GM15510 (cell line): ENCODE data around the gene GRIN3B.

Experiments used
- POLR2A ChIP-seq: IDR thresholded peaks from 3 replicates; pipeline ENCODE4 v1.6.1; 2011; ENCODE audit warnings: borderline replicate concordance; ENCODE audit not compliant: insufficient read length; ENCODE audit errors: extremely low read depth

The GRIN3B gene

GRCh38 chr19:1026783-1027649 is 26.8 kb downstream of the GRIN3B start:
- TF ChIP-seq POLR2A = no peak

DNA sequence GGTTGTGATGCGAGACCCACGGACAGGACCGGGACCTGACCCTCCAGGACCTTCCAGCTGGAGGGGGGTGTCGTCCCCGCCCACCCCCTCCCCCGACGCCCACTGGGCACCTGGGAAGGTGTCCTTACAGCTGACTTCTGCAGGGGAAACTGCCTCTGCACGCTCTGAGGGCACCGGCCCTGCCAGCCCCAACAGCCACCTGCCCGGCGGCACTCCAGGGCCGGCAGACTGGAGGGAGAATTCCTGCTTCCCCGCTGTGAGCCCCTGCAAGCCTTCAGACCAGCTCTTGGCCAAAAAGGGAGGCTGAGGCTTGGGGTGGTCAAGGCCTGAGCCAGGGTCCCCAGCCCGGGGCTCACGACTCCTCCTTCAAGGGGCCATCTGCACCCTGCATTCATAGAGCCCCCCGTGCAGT is 27.4 kb downstream of the GRIN3B start:
- TF ChIP-seq POLR2A = no peak

DNA sequence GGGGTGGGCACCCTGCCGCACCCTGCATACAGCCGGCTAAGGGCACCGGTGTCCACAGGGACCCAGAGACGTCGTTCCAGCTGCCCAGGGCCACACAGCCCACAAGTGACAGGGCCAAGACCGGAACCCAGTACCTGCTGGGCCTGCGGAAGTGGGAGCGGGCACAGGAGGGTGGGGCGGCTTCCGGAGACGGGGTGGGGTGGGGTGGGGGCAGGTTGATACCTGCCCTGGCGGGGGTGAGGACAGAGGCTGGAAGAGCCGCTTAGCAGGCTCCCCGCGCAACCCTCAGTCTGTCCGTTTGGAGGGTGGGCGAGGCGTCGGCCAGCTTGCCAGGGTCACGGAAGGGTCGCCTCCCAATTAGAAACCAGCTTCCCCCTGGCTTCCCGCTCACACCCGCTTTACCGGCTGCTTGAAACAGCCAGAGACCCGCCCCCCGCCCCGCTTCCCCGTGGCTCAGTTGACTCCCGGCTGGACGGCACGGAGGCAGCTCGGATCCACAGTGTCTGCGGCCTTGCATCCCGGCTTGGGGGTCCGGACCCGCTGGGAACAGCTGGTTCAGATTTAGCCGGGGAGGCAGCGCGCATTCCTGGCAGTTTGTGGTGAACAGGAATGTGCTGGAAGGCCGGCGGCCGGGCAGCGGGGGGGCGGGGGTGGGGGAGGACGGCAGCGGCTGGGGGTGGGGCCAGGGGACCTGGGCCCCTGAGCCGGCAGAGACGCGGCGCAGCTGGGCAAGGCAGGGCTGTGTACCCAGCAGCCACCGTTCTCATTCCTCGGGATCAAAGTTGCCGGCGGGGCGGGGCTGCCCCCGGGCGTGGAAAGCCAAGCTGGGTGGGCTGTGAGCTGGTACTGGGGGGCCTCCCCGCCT is 28.1 kb downstream of the GRIN3B start:
- TF ChIP-seq POLR2A = peak; percentile 55

DNA sequence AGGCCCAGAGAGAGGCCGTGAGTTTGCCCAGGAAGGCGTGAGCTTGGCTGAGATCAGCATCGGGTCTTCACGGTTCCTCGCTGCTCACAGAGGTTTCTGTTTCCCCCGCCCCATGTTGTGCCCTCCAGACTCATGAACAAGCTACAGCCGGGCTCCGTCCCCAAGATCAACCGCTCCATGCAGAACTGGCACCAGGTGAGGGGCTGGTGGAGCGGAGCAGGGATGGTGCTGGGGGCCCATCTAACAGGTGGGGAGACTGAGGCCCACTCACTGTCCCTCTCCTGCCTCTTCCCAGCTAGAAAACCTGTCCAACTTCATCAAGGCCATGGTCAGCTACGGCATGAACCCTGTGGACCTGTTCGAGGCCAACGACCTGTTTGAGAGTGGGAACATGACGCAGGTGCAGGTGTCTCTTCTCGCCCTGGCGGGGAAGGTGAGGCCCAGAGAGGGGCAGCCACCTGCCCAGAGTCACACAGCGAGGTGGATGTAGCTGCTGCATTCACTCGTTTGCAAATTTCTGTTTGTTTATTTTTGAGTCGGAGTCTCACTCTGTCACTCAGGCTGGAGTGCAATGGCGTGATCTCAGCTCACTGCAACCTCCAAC is 32.1 kb downstream of the GRIN3B start:
- TF ChIP-seq POLR2A = no peak

GRCh38 chr19:1035998-1036621 is 35.9 kb downstream of the GRIN3B start:
- TF ChIP-seq POLR2A = no peak

DNA sequence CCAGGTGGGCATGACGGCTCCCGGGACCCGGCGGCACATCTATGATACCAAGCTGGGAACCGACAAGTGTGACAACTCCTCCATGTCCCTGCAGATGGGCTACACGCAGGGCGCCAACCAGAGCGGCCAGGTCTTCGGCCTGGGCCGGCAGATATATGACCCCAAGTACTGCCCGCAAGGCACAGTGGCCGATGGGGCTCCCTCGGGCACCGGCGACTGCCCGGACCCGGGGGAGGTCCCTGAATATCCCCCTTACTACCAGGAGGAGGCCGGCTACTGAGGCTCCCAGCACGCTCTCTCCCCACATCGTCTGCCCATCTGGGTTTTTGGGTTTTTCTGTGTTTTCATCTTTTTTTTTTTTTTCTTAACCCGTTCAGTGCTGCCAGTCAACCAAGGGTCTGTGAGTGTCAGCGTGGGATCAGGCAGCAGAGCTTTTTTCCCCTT is 37.4 kb downstream of the GRIN3B start:
- no peak for TF ChIP-seq POLR2A

DNA sequence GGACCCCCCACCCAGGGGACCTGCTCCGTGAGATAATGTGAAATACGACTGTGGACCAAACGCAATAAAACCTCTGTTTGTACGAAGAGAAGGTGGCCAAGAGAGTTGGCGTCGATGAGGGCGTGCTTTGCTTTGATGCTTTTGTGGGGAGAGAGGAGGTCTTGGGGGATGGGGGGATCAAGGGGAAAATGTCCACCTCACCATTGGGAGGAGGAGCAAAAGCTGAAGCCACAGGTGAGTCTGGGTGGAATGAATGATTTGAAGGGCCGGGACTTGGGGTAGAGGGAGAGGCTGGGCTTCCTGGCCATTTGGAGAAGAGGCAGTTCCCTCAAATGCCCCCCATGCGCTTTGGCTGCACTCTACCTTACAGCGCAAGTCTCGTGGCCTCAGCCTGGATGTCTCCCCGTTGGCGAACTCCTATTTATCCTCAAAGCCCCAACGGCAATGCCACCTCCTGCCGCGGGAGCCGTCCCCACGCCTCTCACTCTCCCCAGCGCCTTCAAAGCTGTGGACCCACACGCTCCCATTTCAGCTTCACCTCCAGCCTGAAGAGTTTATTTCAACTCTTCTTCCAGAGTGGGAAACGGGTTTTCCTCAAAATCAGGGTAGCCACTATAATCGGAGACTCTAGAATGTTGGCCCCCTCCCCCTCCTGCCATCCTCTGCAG is 38.9 kb downstream of the GRIN3B start:
- TF ChIP-seq POLR2A = no peak

GRCh38 chr19:1039646-1040475 is 39.6 kb downstream of the GRIN3B start, which contains the start of gene ABCA7:
Gene ABCA7 (plus strand): TSS chr19:1040107. CDS start chr19:1041362, 1,255 bp downstream.
- peak; percentile 54 for TF ChIP-seq POLR2A

GRCh38 chr19:1040476-1041271 is 40.5 kb downstream of the GRIN3B start:
- TF ChIP-seq POLR2A = no peak

DNA sequence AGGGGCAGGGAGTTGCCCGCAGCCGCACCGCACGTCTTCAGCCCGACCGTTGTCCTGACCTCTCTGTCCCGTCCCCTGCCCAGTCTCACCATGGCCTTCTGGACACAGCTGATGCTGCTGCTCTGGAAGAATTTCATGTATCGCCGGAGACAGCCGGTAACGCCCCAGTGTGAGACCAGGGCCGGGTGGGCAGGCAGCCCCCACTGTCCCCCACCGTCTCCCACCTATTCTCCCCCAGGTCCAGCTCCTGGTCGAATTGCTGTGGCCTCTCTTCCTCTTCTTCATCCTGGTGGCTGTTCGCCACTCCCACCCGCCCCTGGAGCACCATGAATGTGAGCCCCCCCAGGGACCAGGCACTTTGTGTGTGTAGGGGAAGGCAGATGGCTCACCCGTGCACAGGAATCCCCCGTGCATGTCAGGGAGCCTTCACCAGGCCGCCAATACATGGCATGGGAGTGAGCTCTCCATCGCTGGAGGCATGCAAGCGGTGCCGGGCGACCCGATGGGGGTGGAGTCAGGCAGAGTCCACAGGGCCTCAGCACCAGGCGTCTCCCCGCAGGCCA is 41.1 kb downstream of the GRIN3B start:
- no peak for TF ChIP-seq POLR2A

GRCh38 chr19:1041835-1042685 is 41.8 kb downstream of the GRIN3B start:
- no peak for TF ChIP-seq POLR2A

DNA sequence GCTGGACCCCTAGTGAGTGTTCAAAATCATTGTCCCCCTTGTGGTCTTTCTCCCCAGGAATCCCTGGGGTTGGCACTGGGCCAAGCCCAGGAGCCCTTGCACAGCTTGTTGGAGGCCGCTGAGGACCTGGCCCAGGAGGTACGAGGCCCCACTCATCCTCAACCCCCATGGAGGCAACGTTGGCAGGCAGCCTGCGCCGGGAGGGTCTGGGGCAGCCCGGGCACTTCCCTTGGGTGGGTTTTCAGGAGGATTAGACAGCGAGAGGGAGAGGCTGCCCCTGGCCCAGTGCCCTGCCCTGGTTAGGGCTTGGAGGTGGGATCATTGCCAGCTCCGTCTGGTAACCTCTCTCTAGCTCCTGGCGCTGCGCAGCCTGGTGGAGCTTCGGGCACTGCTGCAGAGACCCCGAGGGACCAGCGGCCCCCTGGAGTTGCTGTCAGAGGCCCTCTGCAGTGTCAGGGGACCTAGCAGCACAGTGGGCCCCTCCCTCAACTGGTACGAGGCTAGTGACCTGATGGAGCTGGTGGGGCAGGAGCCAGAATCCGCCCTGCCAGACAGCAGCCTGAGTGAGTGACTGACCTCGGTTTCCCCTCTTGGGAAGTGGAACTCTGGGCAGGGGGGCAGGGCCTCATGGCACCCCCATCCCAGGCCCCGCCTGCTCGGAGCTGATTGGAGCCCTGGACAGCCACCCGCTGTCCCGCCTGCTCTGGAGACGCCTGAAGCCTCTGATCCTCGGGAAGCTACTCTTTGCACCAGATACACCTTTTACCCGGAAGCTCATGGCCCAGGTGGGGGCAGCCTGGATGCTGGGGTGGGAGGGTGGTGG is 42.7 kb downstream of the GRIN3B start:
- no peak for TF ChIP-seq POLR2A
